OCI-LY3 (cell line): ENCODE measurements around the gene MCU.

Experiments used
- H2AFZ ChIP-seq: fragments of 200-600, 300-600 bp; shearing (Covaris generic); 2 replicates; pipeline ENCODE4 v1.6.0; 2014; ENCODE audit warnings: antibody characterized with exemption, low read depth, low read length
- H3K27ac ChIP-seq: fragments of 200-600, 300-600 bp; sonication (generic); 2 replicates; pipeline ENCODE4 v1.5.1; 2014; ENCODE audit warnings: mild to moderate bottlenecking, low read length, moderate library complexity, mixed read lengths
- H3K27me3 ChIP-seq: fragments of 200-600, 300-600 bp; sonication (generic); 2 replicates; pipeline ENCODE4 v1.6.1; 2014; ENCODE audit warnings: low read depth, low read length, mixed read lengths
- H3K36me3 ChIP-seq: fragments of 200-600, 300-600 bp; sonication (generic); replicated peaks from 2 replicates; pipeline ENCODE3; 2014; ENCODE audit warnings: low read depth, low read length, mixed read lengths
- H3K4me1 ChIP-seq: fragments of 300-600, 200-600 bp; sonication (generic); 2 replicates; pipeline ENCODE4 v1.6.1; 2014; ENCODE audit warnings: low read length, mixed read lengths
- H3K4me2 ChIP-seq: fragments of 200-600, 300-600 bp; sonication (generic); 2 replicates; pipeline ENCODE4 v1.6.1; 2014; ENCODE audit warnings: low read length, mixed read lengths
- H3K4me3 ChIP-seq: fragments of 300-600, 200-600 bp; sonication (generic); 2 replicates; pipeline ENCODE4 v1.5.1; 2014; ENCODE audit warnings: antibody characterized with exemption, mild to moderate bottlenecking, low read length, moderate library complexity
- H3K79me2 ChIP-seq: fragments of 300-600, 200-600 bp; shearing (Covaris generic); 2 replicates; pipeline ENCODE4 v1.6.1; 2014; ENCODE audit warnings: mild to moderate bottlenecking, low read length, mixed read lengths
- H3K9ac ChIP-seq: fragments of 300-600, 200-600 bp; shearing (Covaris generic); 2 replicates; pipeline ENCODE4 v1.6.0; 2014; ENCODE audit warnings: mild to moderate bottlenecking, low read length, moderate library complexity
- H3K9me3 ChIP-seq: fragments of 200-600, 300-600 bp; shearing (Covaris generic); 2 replicates; pipeline ENCODE4 v1.6.1; 2014; ENCODE audit warnings: low read length, mixed read lengths; ENCODE audit not compliant: insufficient read depth
- H4K20me1 ChIP-seq: fragments of 200-600, 300-600 bp; sonication (generic); 2 replicates; pipeline ENCODE4 v1.6.1; 2016; ENCODE audit warnings: low read length, mixed read lengths; ENCODE audit not compliant: insufficient read depth
- EZH2phosphoT487 ChIP-seq: fragments of 200-600 bp; shearing (Covaris generic); IDR thresholded peaks from 2 replicates; pipeline ENCODE4 v1.6.1; 2018; ENCODE audit warnings: antibody characterized with exemption, mixed run types, low read depth
- TF ChIP-seq, protein P1 (sequence below): fragments of 200-600, 300-600 bp; sonication (generic); IDR thresholded peaks from 2 replicates; pipeline ENCODE4 v1.5.1; 2014; ENCODE audit warnings: antibody characterized with exemption, low read length, low read depth

Gene MCU

DNA sequence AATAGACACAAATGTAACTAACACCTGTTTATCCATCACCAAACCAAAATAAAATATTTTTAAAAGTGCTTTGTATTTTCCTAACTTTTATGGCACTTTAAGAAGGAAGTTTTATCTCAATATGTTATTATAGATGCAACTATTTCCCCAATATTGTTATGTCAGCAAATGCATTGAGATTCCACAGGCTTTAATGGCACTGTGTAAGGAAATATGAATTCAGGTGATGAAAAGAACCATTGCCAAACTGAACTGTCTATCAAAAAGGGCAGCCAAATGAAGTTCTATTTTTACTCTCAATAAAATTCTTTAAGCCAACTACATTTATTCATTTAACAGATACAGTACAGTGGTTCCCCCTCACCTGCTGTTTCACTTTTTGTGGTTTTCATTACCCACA lies 134.4 kb downstream of the MCU start:
- no peaks in the 10 kb centered on the region for H3K79me2 ChIP-seq
- H3K4me1 ChIP-seq: peaks cover 6% of the 10 kb centered on the region
- TF ChIP-seq EZH2phosphoT487: no peak
- TF ChIP-seq, protein P1, sequence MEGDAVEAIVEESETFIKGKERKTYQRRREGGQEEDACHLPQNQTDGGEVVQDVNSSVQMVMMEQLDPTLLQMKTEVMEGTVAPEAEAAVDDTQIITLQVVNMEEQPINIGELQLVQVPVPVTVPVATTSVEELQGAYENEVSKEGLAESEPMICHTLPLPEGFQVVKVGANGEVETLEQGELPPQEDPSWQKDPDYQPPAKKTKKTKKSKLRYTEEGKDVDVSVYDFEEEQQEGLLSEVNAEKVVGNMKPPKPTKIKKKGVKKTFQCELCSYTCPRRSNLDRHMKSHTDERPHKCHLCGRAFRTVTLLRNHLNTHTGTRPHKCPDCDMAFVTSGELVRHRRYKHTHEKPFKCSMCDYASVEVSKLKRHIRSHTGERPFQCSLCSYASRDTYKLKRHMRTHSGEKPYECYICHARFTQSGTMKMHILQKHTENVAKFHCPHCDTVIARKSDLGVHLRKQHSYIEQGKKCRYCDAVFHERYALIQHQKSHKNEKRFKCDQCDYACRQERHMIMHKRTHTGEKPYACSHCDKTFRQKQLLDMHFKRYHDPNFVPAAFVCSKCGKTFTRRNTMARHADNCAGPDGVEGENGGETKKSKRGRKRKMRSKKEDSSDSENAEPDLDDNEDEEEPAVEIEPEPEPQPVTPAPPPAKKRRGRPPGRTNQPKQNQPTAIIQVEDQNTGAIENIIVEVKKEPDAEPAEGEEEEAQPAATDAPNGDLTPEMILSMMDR: no peak
- no peak overlapping the region for H2AFZ ChIP-seq
- H3K36me3 ChIP-seq: no peaks in the 10 kb centered on the region
- H3K4me3 ChIP-seq: no peak overlapping the region
- H3K27ac ChIP-seq: no peak overlapping the region
- no peak overlapping the region for H3K4me2 ChIP-seq
- no peaks in the 10 kb centered on the region for H4K20me1 ChIP-seq
- no peak overlapping the region for H3K9ac ChIP-seq
- H3K27me3 ChIP-seq: no peaks in the 10 kb centered on the region
- no peaks in the 10 kb centered on the region for H3K9me3 ChIP-seq

DNA sequence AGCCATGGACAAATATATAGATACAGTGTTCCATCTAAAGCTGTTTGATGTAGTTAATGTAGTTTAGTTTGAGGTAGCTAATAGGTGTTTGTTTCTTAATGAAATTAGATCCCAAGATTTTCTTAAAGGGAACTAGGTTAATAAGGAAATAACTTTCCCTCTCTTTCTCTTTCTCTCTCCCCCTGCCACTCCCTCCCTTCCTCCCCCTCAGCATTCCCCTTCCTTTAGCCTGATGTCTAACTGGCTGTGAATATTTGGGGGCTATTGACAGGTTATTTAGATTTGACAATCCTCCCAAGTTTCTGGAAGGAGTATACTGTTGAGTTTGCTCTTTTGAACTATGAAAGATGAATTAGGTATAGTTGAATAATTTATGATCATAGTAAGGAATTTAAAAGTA lies 136.4 kb downstream of the MCU start:
- no peak overlapping the region for H3K9ac ChIP-seq
- no peak overlapping the region for H3K4me2 ChIP-seq
- TF ChIP-seq EZH2phosphoT487: no peak
- TF ChIP-seq, protein P1: no peak
- peaks cover 6% of the 10 kb centered on the region for H3K4me1 ChIP-seq
- no peaks in the 10 kb centered on the region for H3K36me3 ChIP-seq
- H2AFZ ChIP-seq: no peak overlapping the region
- no peaks in the 10 kb centered on the region for H4K20me1 ChIP-seq
- no peak overlapping the region for H3K27ac ChIP-seq
- H3K9me3 ChIP-seq: no peaks in the 10 kb centered on the region
- no peak overlapping the region for H3K4me3 ChIP-seq
- H3K27me3 ChIP-seq: no peaks in the 10 kb centered on the region
- H3K79me2 ChIP-seq: no peaks in the 10 kb centered on the region

DNA sequence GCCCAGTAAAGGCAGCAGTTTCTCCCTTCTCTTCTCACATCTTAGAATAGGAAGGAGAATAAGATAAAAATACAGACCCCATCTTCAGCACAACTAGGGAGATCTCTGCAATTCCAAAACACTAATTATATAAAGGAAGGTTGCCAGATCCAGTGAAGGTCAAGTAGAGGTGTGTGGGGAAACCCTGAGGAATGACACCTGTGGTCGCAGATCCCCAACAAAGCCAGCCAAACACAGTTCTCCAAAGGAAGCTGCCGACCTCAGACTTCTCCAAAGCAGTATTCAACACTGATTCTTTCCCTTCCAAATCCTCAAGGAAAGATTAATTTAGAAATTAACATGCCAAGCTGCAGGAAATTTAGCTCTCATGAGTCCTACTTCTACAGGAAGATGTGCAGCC lies 138.7 kb downstream of the MCU start:
- no peaks in the 10 kb centered on the region for H3K27me3 ChIP-seq
- H3K4me1 ChIP-seq: peaks cover 6% of the 10 kb centered on the region
- H3K36me3 ChIP-seq: no peaks in the 10 kb centered on the region

GRCh38 chr10:72831696-72832409 lies 139.9 kb downstream of the MCU start:
- TF ChIP-seq EZH2phosphoT487: no peak
- TF ChIP-seq, protein P1: no peak
- Histone ChIP-seq H3K4me2 (no peak overlapping the region), H3K9ac (no peak overlapping the region), H3K4me3 (no peak overlapping the region), H3K9me3 (no peaks in the 10 kb centered on the region), H3K4me1 (no peaks in the 10 kb centered on the region), H3K79me2 (no peaks in the 10 kb centered on the region), H4K20me1 (no peaks in the 10 kb centered on the region), H3K27me3 (no peaks in the 10 kb centered on the region), H2AFZ (no peak overlapping the region), H3K27ac (no peak overlapping the region), H3K36me3 (no peaks in the 10 kb centered on the region)

More for the DNA sequence above, 138.7 kb downstream of the MCU start:
- no peak overlapping the region for H3K4me3 ChIP-seq
- TF ChIP-seq, protein P1: no peak
- no peak for TF ChIP-seq EZH2phosphoT487
- H3K9me3 ChIP-seq: no peaks in the 10 kb centered on the region
- H2AFZ ChIP-seq: no peak overlapping the region
- no peaks in the 10 kb centered on the region for H3K79me2 ChIP-seq
- H4K20me1 ChIP-seq: no peaks in the 10 kb centered on the region
- H3K27ac ChIP-seq: no peak overlapping the region
- H3K9ac ChIP-seq: no peak overlapping the region
- no peak overlapping the region for H3K4me2 ChIP-seq
